CD4-positive, alpha-beta T cell (primary cell): ENCODE results near the gene ZDHHC5. TPM values are rescaled to one million over a fixed set of nuclear protein-coding genes. Genes with fewer than 3 reads are reported as not detected.

Source experiments
- ATAC-seq: fragments of 200-7000 bp; cut with Tn5 transposase; one replicate; pipeline ENCODE4 v1.10.0; 2022; ENCODE audit warnings: mild to moderate bottlenecking; ENCODE audit not compliant: poor library complexity
- CTCF ChIA-PET: fragments of 350-600 bp; sonication (Branson Sonifier 250); formaldehyde crosslinking; loops from one replicate; lab custom pipeline; 2021; ENCODE audit warnings: antibody characterized with exemption, inconsistent platforms; lab: Charles Lee
- POLR2A ChIA-PET: fragments of 350-600 bp; sonication (Branson Sonifier 250); formaldehyde crosslinking; loops from one replicate; lab custom pipeline; 2021; ENCODE audit warnings: antibody characterized with exemption, inconsistent platforms; lab: Charles Lee
- DNase-seq, 14 experiments: peaks; one replicate each; pipeline ENCODE4 v3.0.0-alpha.2; 2013 to 2020; ENCODE audit warnings: mixed read lengths in 2 of 14
- H3K27ac ChIP-seq, 2 donors: one replicate each; pipeline versions ENCODE4 v1.5.1 to v1.7.0; 2013; ENCODE audit warnings: low read length in 2 of 2, low read depth in 1 of 2, mild to moderate bottlenecking in 1 of 2
- H3K27me3 ChIP-seq, 2 experiments: 1 replicate in 1 of 2; 2 replicates in 1 of 2; pipeline versions ENCODE4 v1.6.1 to v1.7.0; 2013; ENCODE audit warnings: low read length in 2 of 2, control low read depth in 1 of 2, mild to moderate bottlenecking in 1 of 2, moderate library complexity in 1 of 2; ENCODE audit not compliant: insufficient read depth in 2 of 2, control insufficient read depth in 1 of 2
- H3K36me3 ChIP-seq: one replicate; pipeline ENCODE4 v1.6.1; 2013; ENCODE audit warnings: low read length, control low read depth; ENCODE audit not compliant: insufficient read depth
- H3K4me1 ChIP-seq: one replicate; pipeline ENCODE4 v1.6.1; 2013; ENCODE audit warnings: low read length, control low read depth; ENCODE audit not compliant: insufficient read depth
- H3K4me3 ChIP-seq: one replicate; pipeline ENCODE4 v1.5.1; 2013; ENCODE audit warnings: mild to moderate bottlenecking, low read length, moderate library complexity
- H3K9me3 ChIP-seq, 2 experiments: 1 replicate in 1 of 2; 2 replicates in 1 of 2; pipeline versions ENCODE4 v1.6.1 to v1.7.0; 2013; ENCODE audit warnings: low read length in 2 of 2, mild to moderate bottlenecking in 2 of 2, control low read depth in 1 of 2, moderate library complexity in 1 of 2; ENCODE audit not compliant: control insufficient read depth in 1 of 2, insufficient read depth in 1 of 2
- H3K27ac Mint-ChIP-seq: one replicate; pipeline ENCODE4 v1.8.0; 2020; ENCODE audit warnings: mixed read lengths
- H3K27me3 Mint-ChIP-seq: one replicate; pipeline ENCODE4 v1.8.0; 2021; ENCODE audit warnings: mixed read lengths
- H3K36me3 Mint-ChIP-seq: one replicate; pipeline ENCODE4 v1.8.0; 2021; ENCODE audit warnings: low read depth, mixed read lengths
- H3K4me1 Mint-ChIP-seq: one replicate; pipeline ENCODE4 v1.8.0; 2021; ENCODE audit warnings: low read depth, mixed read lengths
- H3K4me3 Mint-ChIP-seq: one replicate; pipeline ENCODE4 v1.8.0; 2020; ENCODE audit warnings: mild to moderate bottlenecking, mixed read lengths
- H3K9me3 Mint-ChIP-seq: one replicate; pipeline ENCODE4 v1.8.0; 2020; ENCODE audit warnings: mixed read lengths
- intact Hi-C, 2 experiments: fragments of 100-400 bp; cut with DNase I in 1 of 2; cut with micrococcal nuclease in 1 of 2; formaldehyde crosslinking; loops; one replicate each; pipeline versions ENCODE4 v1.15.1 to v1.9.0; 2023 to 2025; cut with DNase I, micrococcal nuclease
- total RNA-seq, 174 experiments: library from RNA in 2 of 174; stranded (reverse) in 2 of 174; gene quantifications; one replicate each; pipeline ENCODE4 v1.2.3 and lab custom pipeline; 2021 to 2026
- TF ChIP-seq, protein P1 (sequence below): fragments of 200-600 bp; IDR thresholded peaks from one replicate; pipeline ENCODE4 v1.8.0; 2022; ENCODE audit warnings: antibody characterized with exemption, mild to moderate bottlenecking

ZDHHC5 gene
- total RNA-seq, 2 experiments from 2014 or later: 59.7 to 61.1 TPM

DNA sequence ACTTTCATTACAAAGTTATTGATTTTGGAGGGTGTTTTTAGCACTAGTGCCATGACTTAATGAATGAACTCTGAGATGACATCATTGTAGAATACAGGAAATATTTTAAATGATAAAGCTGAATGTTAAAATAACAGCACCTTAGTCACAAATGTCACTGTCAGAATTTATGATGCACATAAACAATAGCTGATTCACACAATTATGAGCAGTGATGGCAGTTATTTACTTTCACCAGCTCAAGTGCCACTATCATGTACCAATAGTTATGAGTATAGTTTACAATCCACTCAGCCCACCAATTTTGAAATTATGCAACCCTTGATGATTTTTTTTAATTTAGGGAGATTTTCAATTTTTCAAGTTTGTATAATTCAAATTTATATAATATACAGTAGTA is 47.4 kb upstream of the ZDHHC5 start:
- ATAC-seq (no peak), DNase-seq (no peak)
- TF ChIP-seq, protein P1, sequence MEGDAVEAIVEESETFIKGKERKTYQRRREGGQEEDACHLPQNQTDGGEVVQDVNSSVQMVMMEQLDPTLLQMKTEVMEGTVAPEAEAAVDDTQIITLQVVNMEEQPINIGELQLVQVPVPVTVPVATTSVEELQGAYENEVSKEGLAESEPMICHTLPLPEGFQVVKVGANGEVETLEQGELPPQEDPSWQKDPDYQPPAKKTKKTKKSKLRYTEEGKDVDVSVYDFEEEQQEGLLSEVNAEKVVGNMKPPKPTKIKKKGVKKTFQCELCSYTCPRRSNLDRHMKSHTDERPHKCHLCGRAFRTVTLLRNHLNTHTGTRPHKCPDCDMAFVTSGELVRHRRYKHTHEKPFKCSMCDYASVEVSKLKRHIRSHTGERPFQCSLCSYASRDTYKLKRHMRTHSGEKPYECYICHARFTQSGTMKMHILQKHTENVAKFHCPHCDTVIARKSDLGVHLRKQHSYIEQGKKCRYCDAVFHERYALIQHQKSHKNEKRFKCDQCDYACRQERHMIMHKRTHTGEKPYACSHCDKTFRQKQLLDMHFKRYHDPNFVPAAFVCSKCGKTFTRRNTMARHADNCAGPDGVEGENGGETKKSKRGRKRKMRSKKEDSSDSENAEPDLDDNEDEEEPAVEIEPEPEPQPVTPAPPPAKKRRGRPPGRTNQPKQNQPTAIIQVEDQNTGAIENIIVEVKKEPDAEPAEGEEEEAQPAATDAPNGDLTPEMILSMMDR: no peak
- no peak overlapping the region for H3K27ac ChIP-seq
- Mint-ChIP-seq H3K4me3 (no peak overlapping the region), H3K4me1 (no peaks in the 10 kb centered on the region), H3K36me3 (no peaks in the 10 kb centered on the region), H3K9me3 (no peaks in the 10 kb centered on the region), H3K27ac (no peak overlapping the region), H3K27me3 (peaks cover 6% of the 10 kb centered on the region)
- intact Hi-C loops: no loop called here
- peaks cover 6 to 14% of the 10 kb centered on the region in 2 experiments for H3K9me3 ChIP-seq
- H3K4me3 ChIP-seq: no peak overlapping the region
- H3K27me3 ChIP-seq: peaks cover 0 to 3% of the 10 kb centered on the region in 2 experiments
- POLR2A ChIA-PET: no interaction called here
- no peaks in the 10 kb centered on the region for H3K4me1 ChIP-seq
- CTCF ChIA-PET: interaction anchor here (0.5 kb wide), 1 partner anchor 145 kb away, joined by 3 read pairs; no protein-coding TSS in a partner anchor
- H3K36me3 ChIP-seq: no peaks in the 10 kb centered on the region

DNA sequence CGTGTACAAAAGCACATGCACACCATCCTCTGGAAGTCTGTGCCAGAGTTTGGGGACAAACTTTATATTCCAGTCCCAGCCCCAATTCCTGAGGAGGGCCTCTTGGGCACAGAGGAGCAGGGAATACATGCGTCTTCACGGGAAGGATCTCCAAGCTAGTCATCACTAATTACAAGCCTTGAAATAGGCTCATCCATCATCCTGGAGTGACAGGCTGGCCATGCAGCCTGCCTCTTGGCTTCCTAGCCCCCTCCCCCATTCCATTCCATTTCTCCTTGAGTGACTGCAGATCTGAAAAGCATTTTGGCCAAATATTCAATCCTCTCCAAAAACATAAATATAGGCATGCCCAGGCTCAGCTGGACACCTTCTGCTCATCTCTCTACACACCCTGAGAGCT is 45.7 kb upstream of the ZDHHC5 start:
- H3K27ac ChIP-seq: no peak overlapping the region
- ChIA-PET CTCF (interaction anchor here (1.8 kb wide), 1 partner anchor 129 kb away, joined by 4 read pairs; no protein-coding TSS in a partner anchor), POLR2A (no interaction called here)
- no peaks in the 10 kb centered on the region for H3K4me1 ChIP-seq
- Mint-ChIP-seq H3K36me3 (no peaks in the 10 kb centered on the region), H3K27ac (no peak overlapping the region), H3K9me3 (no peaks in the 10 kb centered on the region), H3K4me3 (no peak overlapping the region), H3K4me1 (no peaks in the 10 kb centered on the region), H3K27me3 (no peaks in the 10 kb centered on the region)
- no peak overlapping the region for H3K4me3 ChIP-seq
- H3K27me3 ChIP-seq: peaks cover 0 to 2% of the 10 kb centered on the region in 2 experiments
- TF ChIP-seq, protein P1: no peak
- DNase-seq: no peak
- peaks cover 6 to 14% of the 10 kb centered on the region in 2 experiments for H3K9me3 ChIP-seq
- intact Hi-C loops: no loop called here
- H3K36me3 ChIP-seq: no peaks in the 10 kb centered on the region
- no peak for ATAC-seq

DNA sequence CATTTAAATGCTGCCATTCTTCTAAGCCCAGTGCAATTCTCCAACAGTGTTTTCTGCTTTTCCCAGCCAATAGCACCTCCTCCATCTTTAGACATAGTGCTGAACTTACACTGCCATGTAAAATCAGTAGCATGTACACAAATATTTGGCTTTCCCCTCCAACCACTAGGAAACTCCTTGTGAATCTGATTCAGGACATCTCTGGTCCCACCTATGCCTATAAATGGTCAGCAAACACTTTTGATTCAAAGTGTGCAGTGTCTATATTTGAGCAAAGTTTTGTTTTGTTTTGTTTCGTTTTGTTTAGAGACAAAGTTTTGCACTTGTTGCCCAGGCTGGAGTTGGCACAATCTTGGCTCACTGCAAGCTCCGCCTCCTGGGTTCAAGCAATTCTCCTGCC is 43.0 kb upstream of the ZDHHC5 start:
- intact Hi-C loops: no loop called here
- no peak for ATAC-seq
- peaks cover under 1% of the 10 kb centered on the region for H3K27me3 Mint-ChIP-seq
- Histone ChIP-seq H3K9me3 (peaks cover 2 to 6% of the 10 kb centered on the region in 2 experiments), H3K27ac (no peak overlapping the region), H3K4me3 (no peak overlapping the region), H3K4me1 (no peaks in the 10 kb centered on the region), H3K36me3 (no peaks in the 10 kb centered on the region), H3K27me3 (no peaks in the 10 kb centered on the region)
- H3K4me1 Mint-ChIP-seq: no peaks in the 10 kb centered on the region
- no peaks in the 10 kb centered on the region for H3K9me3 Mint-ChIP-seq
- TF ChIP-seq, protein P1: no peak
- H3K36me3 Mint-ChIP-seq: no peaks in the 10 kb centered on the region
- POLR2A ChIA-PET: no interaction called here
- CTCF ChIA-PET: no interaction called here
- H3K27ac Mint-ChIP-seq: no peak overlapping the region
- DNase-seq: no peak
- no peak overlapping the region for H3K4me3 Mint-ChIP-seq
